HepG2 (cell line): ENCODE data around the gene PEMT. TPM values are rescaled to one million over a fixed set of nuclear protein-coding genes. Genes with fewer than 3 reads are reported as not detected.

Source experiments
- AKAP8 ChIP-seq: sonication (generic); formaldehyde crosslinking; IDR thresholded peaks from 2 replicates; pipeline ENCODE4 v1.5.1; 2020; ENCODE audit warnings: mild to moderate bottlenecking, missing genetic modification reagents
- ATM ChIP-seq: fragments of 450-650 bp; IDR thresholded peaks from 2 replicates; pipeline ENCODE4 v1.7.1; 2017; ENCODE audit warnings: mild to moderate bottlenecking, borderline replicate concordance
- CEBPB ChIP-seq: IDR thresholded peaks from 2 replicates; pipeline ENCODE4 v1.6.1; 2011; ENCODE audit warnings: low read depth, low read length, improper control_type of control experiment, borderline replicate concordance
- KLF9 ChIP-seq: IDR thresholded peaks from 2 replicates; pipeline ENCODE4 v1.6.1; 2016; ENCODE audit warnings: low read depth
- MED13 ChIP-seq: sonication (generic); formaldehyde crosslinking; IDR thresholded peaks from 2 replicates; pipeline ENCODE4 v1.5.0; 2020; ENCODE audit warnings: missing genetic modification reagents
- MIER3 ChIP-seq: IDR thresholded peaks from 2 replicates; pipeline ENCODE4 v1.6.1; 2016; ENCODE audit warnings: missing compliant biosample characterization, borderline replicate concordance
- MYPOP ChIP-seq: sonication (generic); formaldehyde crosslinking; IDR thresholded peaks from 2 replicates; pipeline ENCODE4 v1.8.1; 2023; ENCODE audit warnings: mild to moderate bottlenecking, moderate library complexity, missing genetic modification reagents
- NCOR1 ChIP-seq: fragments of 200-600 bp; sonication (generic); IDR thresholded peaks from 2 replicates; pipeline ENCODE4 v1.7.0; 2017; ENCODE audit warnings: antibody characterized with exemption, low read length, borderline replicate concordance
- NONO ChIP-seq, 2 experiments: fragments of 450-650 bp in 1 of 2; sonication (generic) in 1 of 2; formaldehyde crosslinking in 1 of 2; IDR thresholded peaks in 1 of 2; conservative IDR thresholded peaks in 1 of 2; 2 replicates each; pipeline versions ENCODE4 v1.6.1 to v1.8.0; 2017 to 2022; ENCODE audit warnings: mild to moderate bottlenecking in 1 of 2, missing genetic modification reagents in 1 of 2, moderate library complexity in 1 of 2
- NR2F2 ChIP-seq: IDR thresholded peaks from 2 replicates; pipeline ENCODE4 v1.6.1; 2012; ENCODE audit warnings: low read depth, inconsistent platforms, borderline replicate concordance
- PBX2 ChIP-seq: IDR thresholded peaks from 2 replicates; pipeline ENCODE4 v1.6.1; 2016; ENCODE audit warnings: control low read depth
- RFX3 ChIP-seq: IDR thresholded peaks from 2 replicates; pipeline ENCODE4 v1.6.1; 2016; ENCODE audit warnings: missing biosample characterization, missing genetic modification reagents
- TMF1 ChIP-seq: sonication (generic); formaldehyde crosslinking; IDR thresholded peaks from 2 replicates; pipeline ENCODE4 v1.8.1; 2022; ENCODE audit warnings: low read depth, missing genetic modification reagents
- ZNF12 ChIP-seq: sonication (generic); formaldehyde crosslinking; IDR thresholded peaks from 2 replicates; pipeline ENCODE4 v1.5.0; 2020; ENCODE audit warnings: missing genetic modification reagents
- ZNF354B ChIP-seq: sonication (generic); formaldehyde crosslinking; IDR thresholded peaks from 2 replicates; pipeline ENCODE4 v1.8.0; 2022; ENCODE audit warnings: mild to moderate bottlenecking, missing genetic modification reagents
- ZNF484 ChIP-seq: sonication (generic); formaldehyde crosslinking; IDR thresholded peaks from 2 replicates; pipeline ENCODE4 v1.5.1; 2020; ENCODE audit warnings: mild to moderate bottlenecking, low read depth, missing genetic modification reagents, borderline replicate concordance
- ZNF547 ChIP-seq: sonication (generic); formaldehyde crosslinking; IDR thresholded peaks from 2 replicates; pipeline ENCODE4 v1.5.1; 2020; ENCODE audit warnings: mild to moderate bottlenecking, missing genetic modification reagents
- ZNF552 ChIP-seq: sonication (generic); formaldehyde crosslinking; IDR thresholded peaks from 2 replicates; pipeline ENCODE4 v1.9.0; 2022; ENCODE audit warnings: missing genetic modification reagents, mild to moderate bottlenecking, borderline replicate concordance
- ZNF572 ChIP-seq: sonication (generic); formaldehyde crosslinking; IDR thresholded peaks from 2 replicates; pipeline ENCODE4 v1.5.1; 2020; ENCODE audit warnings: mild to moderate bottlenecking, missing genetic modification reagents
- polyA plus RNA-seq, 8 experiments: library from polyadenylated mRNA; depleted of rRNA in 3 of 8; stranded (reverse) in 7 of 8; unstranded in 1 of 8; fragments of >200 nt; fragmentation: Illumina TruSeq in 4 of 8; extraction: Trizol in 4 of 8; gene quantifications; 2 replicates each; pipeline versions ENCODE4 v1.2.1 to v1.2.3, GENCODE V29; 2011 to 2016; ENCODE audit warnings: low read depth in 4 of 8, missing spikeins in 1 of 8, mixed read lengths in 1 of 8; ENCODE audit not compliant: insufficient read depth in 1 of 8
- total RNA-seq, 5 experiments: library from RNA; depleted of rRNA; stranded (reverse); fragments of >200 nt; fragmentation: Illumina TruSeq; extraction: Trizol; gene quantifications; 2 replicates each; pipeline ENCODE4 v1.2.3, GENCODE V29; 2016; ENCODE audit warnings: low read depth in 1 of 5
- TF ChIP-seq, protein P1 (sequence below): sonication (generic); formaldehyde crosslinking; conservative IDR thresholded peaks from 2 replicates; pipeline ENCODE4 v1.4.0; 2020; ENCODE audit warnings: missing genetic modification reagents
- TF ChIP-seq, protein P2 (sequence below): sonication (generic); formaldehyde crosslinking; IDR thresholded peaks from 2 replicates; pipeline ENCODE4 v1.4.0; 2020; ENCODE audit warnings: missing genetic modification reagents
- TF ChIP-seq, protein P3 (sequence below): sonication (generic); formaldehyde crosslinking; IDR thresholded peaks from 2 replicates; pipeline ENCODE4 v1.8.0; 2022; ENCODE audit warnings: mild to moderate bottlenecking, missing genetic modification reagents, moderate library complexity

PEMT gene
- total and polyA plus RNA-seq, 2 of the 13 experiments (the other 11 are each of a cell fraction or from before 2014, with no cell fraction given): 31.7 to 43.6 TPM

- TF ChIP-seq ZNF572 (CRISPR knock-in tag) (no peak), PBX2 (peak; percentile 81), ZNF547 (CRISPR knock-in tag) (0 out of 2 replicates have a peak, but pooled peaks have one; percentile 45), ZNF12 (CRISPR knock-in tag) (peak; percentile 74; the same call in 1 of the 2 replicates), NCOR1 (peak; percentile 98), TMF1 (CRISPR knock-in tag) (no peak), MED13 (no peak), NONO (IDR thresholded peaks at IDR 0.05) (no peak), NONO (CRISPR knock-in tag; conservative IDR thresholded peaks at IDR 0.05) (peak; percentile 80; the same call in 1 of the 2 replicates), CEBPB (no peak), MIER3 (CRISPR knock-in tag) (peak; percentile 97), RFX3 (CRISPR knock-in tag) (0 out of 2 replicates have a peak, but pooled peaks have one; percentile 33), NR2F2 (peak; percentile 87), MYPOP (CRISPR knock-in tag) (peak; percentile 71; the same call in 1 of the 2 replicates), ZNF354B (CRISPR knock-in tag) (no peak), ZNF552 (CRISPR knock-in tag) (no peak; the same call in 1 of the 2 replicates), ZNF484 (no peak), ATM (peak; percentile 56; the same call in 1 of the 2 replicates), KLF9 (CRISPR knock-in tag) (no peak), AKAP8 (CRISPR knock-in tag) (peak; percentile 85)
- TF ChIP-seq, protein P1, sequence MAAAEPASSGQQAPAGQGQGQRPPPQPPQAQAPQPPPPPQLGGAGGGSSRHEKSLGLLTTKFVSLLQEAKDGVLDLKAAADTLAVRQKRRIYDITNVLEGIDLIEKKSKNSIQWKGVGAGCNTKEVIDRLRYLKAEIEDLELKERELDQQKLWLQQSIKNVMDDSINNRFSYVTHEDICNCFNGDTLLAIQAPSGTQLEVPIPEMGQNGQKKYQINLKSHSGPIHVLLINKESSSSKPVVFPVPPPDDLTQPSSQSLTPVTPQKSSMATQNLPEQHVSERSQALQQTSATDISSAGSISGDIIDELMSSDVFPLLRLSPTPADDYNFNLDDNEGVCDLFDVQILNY (CRISPR knock-in tag): no peak
- TF ChIP-seq, protein P2, sequence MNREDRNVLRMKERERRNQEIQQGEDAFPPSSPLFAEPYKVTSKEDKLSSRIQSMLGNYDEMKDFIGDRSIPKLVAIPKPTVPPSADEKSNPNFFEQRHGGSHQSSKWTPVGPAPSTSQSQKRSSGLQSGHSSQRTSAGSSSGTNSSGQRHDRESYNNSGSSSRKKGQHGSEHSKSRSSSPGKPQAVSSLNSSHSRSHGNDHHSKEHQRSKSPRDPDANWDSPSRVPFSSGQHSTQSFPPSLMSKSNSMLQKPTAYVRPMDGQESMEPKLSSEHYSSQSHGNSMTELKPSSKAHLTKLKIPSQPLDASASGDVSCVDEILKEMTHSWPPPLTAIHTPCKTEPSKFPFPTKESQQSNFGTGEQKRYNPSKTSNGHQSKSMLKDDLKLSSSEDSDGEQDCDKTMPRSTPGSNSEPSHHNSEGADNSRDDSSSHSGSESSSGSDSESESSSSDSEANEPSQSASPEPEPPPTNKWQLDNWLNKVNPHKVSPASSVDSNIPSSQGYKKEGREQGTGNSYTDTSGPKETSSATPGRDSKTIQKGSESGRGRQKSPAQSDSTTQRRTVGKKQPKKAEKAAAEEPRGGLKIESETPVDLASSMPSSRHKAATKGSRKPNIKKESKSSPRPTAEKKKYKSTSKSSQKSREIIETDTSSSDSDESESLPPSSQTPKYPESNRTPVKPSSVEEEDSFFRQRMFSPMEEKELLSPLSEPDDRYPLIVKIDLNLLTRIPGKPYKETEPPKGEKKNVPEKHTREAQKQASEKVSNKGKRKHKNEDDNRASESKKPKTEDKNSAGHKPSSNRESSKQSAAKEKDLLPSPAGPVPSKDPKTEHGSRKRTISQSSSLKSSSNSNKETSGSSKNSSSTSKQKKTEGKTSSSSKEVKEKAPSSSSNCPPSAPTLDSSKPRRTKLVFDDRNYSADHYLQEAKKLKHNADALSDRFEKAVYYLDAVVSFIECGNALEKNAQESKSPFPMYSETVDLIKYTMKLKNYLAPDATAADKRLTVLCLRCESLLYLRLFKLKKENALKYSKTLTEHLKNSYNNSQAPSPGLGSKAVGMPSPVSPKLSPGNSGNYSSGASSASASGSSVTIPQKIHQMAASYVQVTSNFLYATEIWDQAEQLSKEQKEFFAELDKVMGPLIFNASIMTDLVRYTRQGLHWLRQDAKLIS (CRISPR knock-in tag): no peak
- TF ChIP-seq, protein P3, sequence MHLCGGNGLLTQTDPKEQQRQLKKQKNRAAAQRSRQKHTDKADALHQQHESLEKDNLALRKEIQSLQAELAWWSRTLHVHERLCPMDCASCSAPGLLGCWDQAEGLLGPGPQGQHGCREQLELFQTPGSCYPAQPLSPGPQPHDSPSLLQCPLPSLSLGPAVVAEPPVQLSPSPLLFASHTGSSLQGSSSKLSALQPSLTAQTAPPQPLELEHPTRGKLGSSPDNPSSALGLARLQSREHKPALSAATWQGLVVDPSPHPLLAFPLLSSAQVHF (CRISPR knock-in tag): no peak
Observed at GRCh38 chr17:17533901-17534441, 57.5 kb downstream of the PEMT start (continued).
